Suprapubic skin (tissue), 4 donors: Measurements from ENCODE around the gene ABHD11.
"Not testable (repeated sequence)": the region's sequence is repeated elsewhere in the genome, so short reads cannot be mapped to it uniquely, and the experiment has no call there.

Experiments used
- CTCF ChIP-seq, 2 donors: fragments of 200-600 bp in 1 of 2; fragments of 450-650 bp in 1 of 2; sonication (generic) in 1 of 2; IDR thresholded peaks; one replicate each; pipeline ENCODE4 v1.5.1; 2016 to 2019; ENCODE audit warnings: antibody characterized with exemption in 2 of 2, mild to moderate bottlenecking in 1 of 2, moderate library complexity in 1 of 2
- EP300 ChIP-seq: sonication (generic); formaldehyde crosslinking; IDR thresholded peaks from one replicate; pipeline ENCODE4 v1.6.1; 2017; ENCODE audit warnings: antibody characterized with exemption
- POLR2A ChIP-seq, 2 donors: fragments of 450-650 bp; IDR thresholded peaks; one replicate each; pipeline ENCODE4 v1.6.1; 2017; ENCODE audit warnings: antibody characterized with exemption in 2 of 2, mild to moderate bottlenecking in 2 of 2, moderate library complexity in 2 of 2
- POLR2AphosphoS5 ChIP-seq, 3 donors: sonication (generic); formaldehyde crosslinking; IDR thresholded peaks; one replicate each; pipeline ENCODE4 v1.6.1; 2017; ENCODE audit warnings: antibody characterized with exemption in 3 of 3

- not testable (repeated sequence) for TF ChIP-seq CTCF (IDR thresholded peaks at IDR 0.05); POLR2AphosphoS5 (IDR thresholded peaks at IDR 0.05); POLR2A (IDR thresholded peaks at IDR 0.05); EP300
Observed at GRCh38 chr7:73722182-73722581, 16.4 kb downstream of the ABHD11 start.
